ENCODE measurements around the gene TRIP10. TPM values are rescaled to one million over a fixed set of nuclear protein-coding genes. Genes with fewer than 3 reads are reported as not detected.

The TRIP10 gene
- 19.1 and 23.0 TPM in 2 replicates for total RNA-seq

GRCh38 chr19:6739390-6739882 lies at the start of gene TRIP10:
Gene TRIP10, plus strand, starts transcription at chr19:6739680. Its CDS starts 82 bp downstream, at chr19:6739762.

GRCh38 chr19:6720369-6721137 lies 18.9 kb upstream of the TRIP10 start, which contains the start of gene C3:
Gene C3, minus strand, starts transcription at chr19:6720650. Its CDS starts 61 bp downstream, at chr19:6720589.

GRCh38 chr19:6737284-6737872 lies 2.1 kb upstream of the TRIP10 start, which contains the start of gene GPR108:
Gene GPR108, minus strand, starts transcription at chr19:6737580. Its CDS starts 4 bp downstream, at chr19:6737576.

GRCh38 chr19:6767357-6768235 lies 28.1 kb downstream of the TRIP10 start, which contains the start of gene SH2D3A:
Gene SH2D3A, minus strand, starts transcription at chr19:6767435. Its CDS starts 3,687 bp downstream, at chr19:6763748.

GRCh38 chr19:6772028-6772865 lies 32.8 kb downstream of the TRIP10 start, which contains the start of gene VAV1:
Gene VAV1, plus strand, starts transcription at chr19:6772708. Its CDS starts 100 bp downstream, at chr19:6772808.

Other genes starting within 250 kb of the TRIP10 start
- not detected in 2 replicates for gene TUBB4A, start 237.4 kb upstream of the TRIP10 start, total RNA-seq
- gene TNFSF9, start 208.7 kb upstream of the TRIP10 start, total RNA-seq, result 0.17 and 0.76 TPM in 2 replicates
- gene CD70, start 148.5 kb upstream of the TRIP10 start, total RNA-seq, result not detected in 2 replicates
- gene TNFSF14, start 69.5 kb upstream of the TRIP10 start, total RNA-seq, result not detected in 2 replicates
- gene C3, start 19.0 kb upstream of the TRIP10 start, total RNA-seq, result 0.33 TPM in 1 of 2 replicates, not detected in the other
- 38.6 and 51.6 TPM in 2 replicates for gene GPR108, start 2.1 kb upstream of the TRIP10 start, total RNA-seq
- gene SH2D3A, start 27.8 kb downstream of the TRIP10 start, total RNA-seq, result 2.2 and 3.0 TPM in 2 replicates
- gene VAV1, start 33.0 kb downstream of the TRIP10 start, total RNA-seq, result under 0.01 TPM in 1 of 2 replicates, not detected in the other
- gene ADGRE1, start 147.9 kb downstream of the TRIP10 start, total RNA-seq, result not detected in 2 replicates